GM18909 (cell line): ENCODE data around the gene ZFP36L1.

ENCODE experiments used
- ATAC-seq: cut with Tn5 transposase; IDR thresholded peaks from one replicate; pipeline ENCODE4 v1.9.1; 2021; ENCODE audit warnings: mild to moderate bottlenecking; ENCODE audit not compliant: unreplicated experiment, poor library complexity

Gene ZFP36L1

GRCh38 chr14:68785534-68786490 lies 7.1 kb downstream of the ZFP36L1 start:
- no peak for ATAC-seq

GRCh38 chr14:68784978-68785533 lies 7.8 kb downstream of the ZFP36L1 start:
- ATAC-seq = no peak

GRCh38 chr14:68784226-68784910 lies 8.5 kb downstream of the ZFP36L1 start:
- peak; percentile 40 for ATAC-seq

GRCh38 chr14:68783408-68784225 lies 9.2 kb downstream of the ZFP36L1 start:
- no peak for ATAC-seq

GRCh38 chr14:68782091-68782981 lies 10.5 kb downstream of the ZFP36L1 start:
- no peak for ATAC-seq

GRCh38 chr14:68781161-68782021 lies 11.5 kb downstream of the ZFP36L1 start:
- no peak for ATAC-seq

- ATAC-seq = no peak
These were observed 12.3 kb downstream of the ZFP36L1 start for GRCh38 chr14:68780358-68781160.

- ATAC-seq = no peak
These were observed 13.0 kb downstream of the ZFP36L1 start for GRCh38 chr14:68779761-68780323.

GRCh38 chr14:68777644-68778043 lies 15.2 kb downstream of the ZFP36L1 start:
- ATAC-seq = no peak

- ATAC-seq = no peak
These were observed 17.2 kb downstream of the ZFP36L1 start for GRCh38 chr14:68775614-68776126.

GRCh38 chr14:68774771-68775613 lies 17.9 kb downstream of the ZFP36L1 start:
- no peak for ATAC-seq

GRCh38 chr14:68772761-68773381 lies 20.0 kb downstream of the ZFP36L1 start:
- ATAC-seq = no peak

GRCh38 chr14:68771631-68772030 lies 21.2 kb downstream of the ZFP36L1 start:
- no peak for ATAC-seq

GRCh38 chr14:68770553-68771286 lies 22.1 kb downstream of the ZFP36L1 start:
- ATAC-seq = no peak

- no peak for ATAC-seq
These were observed 22.8 kb downstream of the ZFP36L1 start for GRCh38 chr14:68770051-68770450.
